PC-3 (cell line): ENCODE measurements around the gene L1CAM. TPM values are rescaled to one million over a fixed set of nuclear protein-coding genes. Genes with fewer than 3 reads are reported as not detected.

Experiments
- ATAC-seq: fragments of 200-7000 bp; cut with Tn5 transposase; 2 replicates; pipeline ENCODE4 v1.9.1; 2020; ENCODE audit warnings: mild to moderate bottlenecking, moderate library complexity
- BruUV-seq: library from RNA; stranded (reverse); fragments of 400-500 nt; replicated peaks from 2 replicates; lab custom pipeline; 2021; lab: Mats Ljungman, UMichigan
- CTCF ChIA-PET: fragments of 300-600 bp; sonication (Branson Sonifier 250); formaldehyde crosslinking; loops from one replicate; lab custom pipeline; 2022; ENCODE audit warnings: antibody characterized with exemption; lab: Charles Lee
- POLR2A ChIA-PET: fragments of 300-600 bp; sonication (Branson Sonifier 250); formaldehyde crosslinking; loops from one replicate; lab custom pipeline; 2022; ENCODE audit warnings: antibody characterized with exemption; ENCODE audit not compliant: unreplicated experiment; lab: Charles Lee
- DNase-seq: peaks from one replicate; pipeline ENCODE4 v3.0.0-alpha.2; 2015
- H2AFZ ChIP-seq: fragments of 300-600 bp; sonication (generic); 2 replicates; pipeline ENCODE4 v1.6.0; 2016; ENCODE audit warnings: antibody characterized with exemption, low read length
- H3F3A ChIP-seq: fragments of 300-600 bp; sonication (generic); one replicate; pipeline ENCODE4 v1.6.0; 2017; ENCODE audit warnings: antibody characterized with exemption, low read length, control low read depth, mild to moderate bottlenecking; ENCODE audit not compliant: unreplicated experiment
- H3K27ac ChIP-seq: fragments of 300-600 bp; sonication (generic); 2 replicates; pipeline ENCODE4 v1.5.1; 2016; ENCODE audit warnings: mild to moderate bottlenecking, low read length
- H3K27me3 ChIP-seq: fragments of 300-600 bp; sonication (generic); 2 replicates; pipeline ENCODE4 v1.6.1; 2016; ENCODE audit warnings: low read length, mixed read lengths
- H3K36me3 ChIP-seq: fragments of 300-600 bp; sonication (generic); 2 replicates; pipeline ENCODE4 v1.6.1; 2016; ENCODE audit warnings: low read depth, mixed run types, low read length, mixed read lengths
- H3K4me1 ChIP-seq: fragments of 300-600 bp; sonication (generic); 2 replicates; pipeline ENCODE4 v1.5.1; 2016; ENCODE audit warnings: low read length; ENCODE audit not compliant: insufficient read depth
- H3K4me2 ChIP-seq: fragments of 300-600 bp; sonication (generic); 2 replicates; pipeline ENCODE4 v1.6.0; 2016; ENCODE audit warnings: low read length
- H3K4me3 ChIP-seq: fragments of 300-600 bp; sonication (generic); 2 replicates; pipeline ENCODE4 v1.5.1; 2016; ENCODE audit warnings: mild to moderate bottlenecking, low read length, mixed read lengths
- H3K79me2 ChIP-seq: fragments of 300-600 bp; sonication (generic); 2 replicates; pipeline ENCODE4 v1.6.1; 2017; ENCODE audit warnings: low read length, mixed read lengths
- H3K9ac ChIP-seq: fragments of 300-600 bp; sonication (generic); 2 replicates; pipeline ENCODE4 v1.6.0; 2016; ENCODE audit warnings: mild to moderate bottlenecking, low read length
- H3K9me2 ChIP-seq: fragments of 300-600 bp; sonication (generic); replicated peaks from 2 replicates; pipeline ENCODE4 v1.6.1; 2016; ENCODE audit warnings: mixed run types, low read length, mixed read lengths
- H3K9me3 ChIP-seq: fragments of 300-600 bp; sonication (generic); 2 replicates; pipeline ENCODE4 v1.6.1; 2016; ENCODE audit warnings: low read length, mixed read lengths
- H4K20me1 ChIP-seq: fragments of 300-600 bp; sonication (generic); 2 replicates; pipeline ENCODE4 v1.6.1; 2016; ENCODE audit warnings: low read length, mixed read lengths
- CTCF ChIP-seq: fragments of 300-600 bp; sonication (generic); conservative IDR thresholded peaks from 2 replicates; pipeline ENCODE4 v1.5.1; 2017; ENCODE audit warnings: antibody characterized with exemption, low read depth, mild to moderate bottlenecking, low read length
- EZH2 ChIP-seq: fragments of 300-600 bp; sonication (generic); IDR thresholded peaks from one replicate; pipeline ENCODE4 v1.6.1; 2017; ENCODE audit warnings: antibody characterized with exemption, mild to moderate bottlenecking, low read length; ENCODE audit not compliant: unreplicated experiment
- EZH2phosphoT487 ChIP-seq: fragments of 300-600 bp; sonication (generic); IDR thresholded peaks from 2 replicates; pipeline ENCODE4 v1.6.1; 2018; ENCODE audit warnings: mild to moderate bottlenecking, antibody characterized with exemption, low read length, borderline replicate concordance
- intact Hi-C: fragments of 100-400 bp; cut with micrococcal nuclease; formaldehyde crosslinking; loops from 2 replicates; pipeline ENCODE4 v1.9.0; 2023
- total RNA-seq: library from RNA; depleted of rRNA; stranded (reverse); fragments of >200 nt; gene quantifications from 2 replicates; pipeline ENCODE4 v1.2.3, GENCODE V29; 2014

L1CAM gene
- total RNA-seq, 1 experiment from 2014 or later: 5.2 TPM

- Histone ChIP-seq H3K4me1 (no peaks in the 10 kb centered on the region), H3K27ac (no peak overlapping the region), H3K9ac (no peak overlapping the region), H3K9me2 (no peaks in the 10 kb centered on the region), H3K27me3 (no peaks in the 10 kb centered on the region), H3K4me3 (no peak overlapping the region), H3F3A (no peaks in the 10 kb centered on the region), H3K79me2 (no peaks in the 10 kb centered on the region), H2AFZ (no peak overlapping the region), H3K36me3 (no peaks in the 10 kb centered on the region), H3K4me2 (no peak overlapping the region), H4K20me1 (no peaks in the 10 kb centered on the region), H3K9me3 (no peaks in the 10 kb centered on the region)
- DNase-seq (no peak), ATAC-seq (no peak)
- CTCF ChIA-PET: no interaction called here
- intact Hi-C loops: no loop called here
- TF ChIP-seq EZH2phosphoT487 (no peak), CTCF (no peak), EZH2 (no peak)
- POLR2A ChIA-PET: no interaction called here
- BruUV-seq: no TSS peak
Observed at GRCh38 chrX:153871946-153872878, 13.8 kb downstream of the L1CAM start.

- intact Hi-C loops: no loop called here
- H3K79me2 ChIP-seq: no peaks in the 10 kb centered on the region
- POLR2A ChIA-PET: no interaction called here
- no peak overlapping the region for H2AFZ ChIP-seq
- no peaks in the 10 kb centered on the region for H3K4me1 ChIP-seq
- no peak overlapping the region for H3K4me3 ChIP-seq
- H3K27me3 ChIP-seq: no peaks in the 10 kb centered on the region
- no peaks in the 10 kb centered on the region for H3K9me3 ChIP-seq
- DNase-seq (no peak), ATAC-seq (no peak)
- BruUV-seq: no TSS peak
- no peaks in the 10 kb centered on the region for H3F3A ChIP-seq
- H3K36me3 ChIP-seq: no peaks in the 10 kb centered on the region
- no peaks in the 10 kb centered on the region for H4K20me1 ChIP-seq
- H3K4me2 ChIP-seq: no peak overlapping the region
- no peaks in the 10 kb centered on the region for H3K9me2 ChIP-seq
- CTCF ChIA-PET: no interaction called here
- no peak overlapping the region for H3K27ac ChIP-seq
- TF ChIP-seq EZH2phosphoT487 (no peak), CTCF (no peak), EZH2 (no peak)
- H3K9ac ChIP-seq: no peak overlapping the region
Observed at GRCh38 chrX:153871451-153871850, 14.5 kb downstream of the L1CAM start.

- no peak overlapping the region for H3K4me2 ChIP-seq
- no peaks in the 10 kb centered on the region for H3F3A ChIP-seq
- no peak for DNase-seq
- no peaks in the 10 kb centered on the region for H3K9me2 ChIP-seq
- POLR2A ChIA-PET: no interaction called here
- CTCF ChIA-PET: no interaction called here
- no peak for ATAC-seq
- no peaks in the 10 kb centered on the region for H3K36me3 ChIP-seq
- H3K79me2 ChIP-seq: no peaks in the 10 kb centered on the region
- TF ChIP-seq CTCF (0 out of 2 replicates have a peak, but pooled peaks have one; percentile 10), EZH2 (no peak), EZH2phosphoT487 (no peak)
- H3K27ac ChIP-seq: no peak overlapping the region
- H2AFZ ChIP-seq: no peak overlapping the region
- H3K27me3 ChIP-seq: no peaks in the 10 kb centered on the region
- no peaks in the 10 kb centered on the region for H3K9me3 ChIP-seq
- no peaks in the 10 kb centered on the region for H3K4me1 ChIP-seq
- H3K4me3 ChIP-seq: no peak overlapping the region
- intact Hi-C loops: no loop called here
- no peak overlapping the region for H3K9ac ChIP-seq
- no peaks in the 10 kb centered on the region for H4K20me1 ChIP-seq
- no TSS peak for BruUV-seq
Observed at GRCh38 chrX:153870791-153871360, 15.1 kb downstream of the L1CAM start.
